Naive thymus-derived CD8-positive, alpha-beta T cell (primary cell): Measurements from ENCODE around the gene CSTA. TPM values are rescaled to one million over a fixed set of nuclear protein-coding genes. Genes with fewer than 3 reads are reported as not detected.
"Not testable (repeated sequence)": the region's sequence is repeated elsewhere in the genome, so short reads cannot be mapped to it uniquely, and the experiment has no call there.

ENCODE experiments used
- ATAC-seq, 2 donors: fragments of 150-1000 bp; cut with Tn5 transposase in 1 of 2; sonication (Bioruptor Pico), chemical (Tn5 transposase) in 1 of 2; 1 replicate in 1 of 2; 2 replicates in 1 of 2; pipeline ENCODE4 v1.10.0; 2021; ENCODE audit warnings: mild to moderate bottlenecking in 2 of 2, moderate library complexity in 2 of 2
- POLR2A ChIA-PET: fragments of 350-600 bp; sonication (Branson Sonifier 250); formaldehyde crosslinking; loops from one replicate; lab custom pipeline; 2021; ENCODE audit warnings: antibody characterized with exemption; lab: Charles Lee
- DNase-seq, 10 donors: peaks; one replicate each; pipeline versions ENCODE4 v3.0.0 to v3.0.0-alpha.2; 2020 to 2022
- H3K27ac Mint-ChIP-seq, 10 donors: one replicate each; pipeline ENCODE4 v1.8.0; 2020 to 2022; ENCODE audit warnings: mild to moderate bottlenecking in 10 of 10, mixed read lengths in 10 of 10, moderate library complexity in 4 of 10, inconsistent platforms in 1 of 10
- H3K27me3 Mint-ChIP-seq, 5 donors: one replicate each; pipeline ENCODE4 v1.8.0; 2021 to 2022; ENCODE audit warnings: mixed read lengths in 5 of 5
- H3K36me3 Mint-ChIP-seq, 3 donors: one replicate each; pipeline ENCODE4 v1.8.0; 2020 to 2022; ENCODE audit warnings: mixed read lengths in 3 of 3, mild to moderate bottlenecking in 2 of 3, inconsistent platforms in 1 of 3
- H3K4me1 Mint-ChIP-seq, 4 donors: one replicate each; pipeline ENCODE4 v1.8.0; 2021 to 2022; ENCODE audit warnings: mixed read lengths in 4 of 4
- H3K4me3 Mint-ChIP-seq, 10 donors: one replicate each; pipeline ENCODE4 v1.8.0; 2020 to 2022; ENCODE audit warnings: mild to moderate bottlenecking in 10 of 10, mixed read lengths in 10 of 10, moderate library complexity in 6 of 10, inconsistent platforms in 1 of 10
- H3K9me3 Mint-ChIP-seq, 9 donors: one replicate each; pipeline ENCODE4 v1.8.0; 2020 to 2022; ENCODE audit warnings: mixed read lengths in 9 of 9, mild to moderate bottlenecking in 3 of 9, inconsistent platforms in 1 of 9, moderate library complexity in 1 of 9
- polyA plus RNA-seq, 3 donors: library from polyadenylated mRNA; unstranded; fragments of 300-500 nt; fragmentation: Illumina TruSeq; gene quantifications; one replicate each; pipeline ENCODE4 v1.2.3, GENCODE V29; 2021
- total RNA-seq, 8 experiments: library from RNA in 2 of 8; stranded (reverse) in 2 of 8; gene quantifications; one replicate each; pipeline ENCODE4 v1.2.3 and lab custom pipeline; 2021 to 2026

CSTA gene
- total and polyA plus RNA-seq, 5 experiments from 2014 or later = 0.26 to 0.29 TPM; not detected in 3

GRCh38 chr3:122364490-122364889 is 39.4 kb downstream of the CSTA start:
- Mint-ChIP-seq H3K36me3 (peaks cover 6 to 76% (median 9%) of the 10 kb centered on the region in 3 donors), H3K9me3 (no peaks in the 10 kb centered on the region), H3K4me3 (no peak overlapping the region), H3K4me1 (no peaks in the 10 kb centered on the region), H3K27ac (peak overlapping the region in 1 of 10 donors; percentile 63), H3K27me3 (no peaks in the 10 kb centered on the region)
- POLR2A ChIA-PET = no interaction called here
- ATAC-seq = no peak
- DNase-seq = no peak

GRCh38 chr3:122365073-122365472 is 40.0 kb downstream of the CSTA start:
- Mint-ChIP-seq H3K36me3 (peaks cover 6 to 77% (median 10%) of the 10 kb centered on the region in 3 donors), H3K27ac (no peak overlapping the region)
- no peak for ATAC-seq

GRCh38 chr3:122365582-122366378 is 40.7 kb downstream of the CSTA start:
- DNase-seq, H3K27ac Mint-ChIP-seq, POLR2A ChIA-PET, H3K4me1 Mint-ChIP-seq, H3K4me3 Mint-ChIP-seq, H3K9me3 Mint-ChIP-seq, H3K27me3 Mint-ChIP-seq, ATAC-seq: not testable (repeated sequence)
- H3K36me3 Mint-ChIP-seq = peaks cover 6 to 78% (median 11%) of the 10 kb centered on the region in 3 donors

More at GRCh38 chr3:122365073-122365472, 40.0 kb downstream of the CSTA start:
- no peak overlapping the region for H3K4me3 Mint-ChIP-seq
- H3K27me3 Mint-ChIP-seq = no peaks in the 10 kb centered on the region
- no peak for DNase-seq
- no peaks in the 10 kb centered on the region for H3K4me1 Mint-ChIP-seq
- POLR2A ChIA-PET = no interaction called here
- H3K9me3 Mint-ChIP-seq = no peaks in the 10 kb centered on the region

- POLR2A ChIA-PET = no interaction called here
These were observed 41.3 kb downstream of the CSTA start for GRCh38 chr3:122366379-122366749.

GRCh38 chr3:122374034-122374433 is 49.0 kb downstream of the CSTA start:
- POLR2A ChIA-PET = interaction anchor here (1.5 kb wide), 1 partner anchor 10 kb away, joined by 3 read pairs; the partner anchor contains the start of gene FAM162A
- H3K4me1 Mint-ChIP-seq = peaks cover 0 to 13% (median 7%) of the 10 kb centered on the region in 4 donors
- H3K9me3 Mint-ChIP-seq = no peaks in the 10 kb centered on the region
- no peak overlapping the region for H3K4me3 Mint-ChIP-seq
- no peak for ATAC-seq
- DNase-seq = no peak
- no peak overlapping the region for H3K27ac Mint-ChIP-seq
- peaks cover 5 to 39% (median 15%) of the 10 kb centered on the region in 3 donors for H3K36me3 Mint-ChIP-seq
- no peaks in the 10 kb centered on the region for H3K27me3 Mint-ChIP-seq

More at GRCh38 chr3:122366379-122366749, 41.3 kb downstream of the CSTA start:
- H3K4me1 Mint-ChIP-seq = peaks cover 0 to 5% (median 2%) of the 10 kb centered on the region in 4 donors
- no peak overlapping the region for H3K27ac Mint-ChIP-seq
- ATAC-seq (no peak), DNase-seq (no peak)
- no peaks in the 10 kb centered on the region for H3K27me3 Mint-ChIP-seq
- H3K9me3 Mint-ChIP-seq = no peaks in the 10 kb centered on the region
- no peak overlapping the region for H3K4me3 Mint-ChIP-seq
- H3K36me3 Mint-ChIP-seq = peaks cover 10 to 80% (median 15%) of the 10 kb centered on the region in 3 donors

GRCh38 chr3:122377975-122378374 is 52.9 kb downstream of the CSTA start:
- peaks cover 9 to 24% (median 11%) of the 10 kb centered on the region in 4 donors for H3K4me1 Mint-ChIP-seq
- no peak overlapping the region for H3K4me3 Mint-ChIP-seq
- peaks cover 0 to 19% (median 6%) of the 10 kb centered on the region in 3 donors for H3K36me3 Mint-ChIP-seq
- H3K27ac Mint-ChIP-seq = no peak overlapping the region
- POLR2A ChIA-PET = no interaction called here
- H3K27me3 Mint-ChIP-seq = no peaks in the 10 kb centered on the region
- DNase-seq = no peak
- H3K9me3 Mint-ChIP-seq = no peaks in the 10 kb centered on the region
- no peak for ATAC-seq

GRCh38 chr3:122382888-122383666 is 58.0 kb downstream of the CSTA start, which contains the start of gene MIX23:
TSS of gene MIX23 (minus strand) at chr3:122383231. CDS start at chr3:122383224, 7 bp downstream.
- POLR2A ChIA-PET = interaction anchor here (1.0 to 3.9 kb wide), 6 partner anchors 10 to 548 kb away, joined by 3 to 71 read pairs (median 16); partner anchors contain the start of genes EAF2, IQCB1, KPNA1 and PARP14
- H3K9me3 Mint-ChIP-seq = no peaks in the 10 kb centered on the region
- DNase-seq = peak; percentile 71 to 90 (median 84)
- H3K27me3 Mint-ChIP-seq = no peaks in the 10 kb centered on the region
- peak; percentile 50 to 53 for ATAC-seq
- H3K36me3 Mint-ChIP-seq = peaks cover 0 to 18% (median 0%) of the 10 kb centered on the region in 3 donors
- H3K4me3 Mint-ChIP-seq = peak within 1 kb of the TSS; percentile 90 to 97 (median 94)
- peak within 1 kb of the TSS; percentile 89 to 98 (median 96) for H3K27ac Mint-ChIP-seq
- peaks cover 20 to 51% (median 42%) of the 10 kb centered on the region in 4 donors for H3K4me1 Mint-ChIP-seq

GRCh38 chr3:122383771-122384697 is 59.0 kb downstream of the CSTA start, which contains the start of gene FAM162A:
TSS of gene FAM162A (plus strand) at chr3:122384182. CDS start at chr3:122384266, 84 bp downstream.
- DNase-seq (peak; percentile 88 to 95 (median 92)), ATAC-seq (peak; percentile 94 to 95)
- peaks cover 25 to 58% (median 47%) of the 10 kb centered on the region in 4 donors for H3K4me1 Mint-ChIP-seq
- peak within 1 kb of the TSS; percentile 89 to 98 (median 96) for H3K27ac Mint-ChIP-seq
- no peaks in the 10 kb centered on the region for H3K27me3 Mint-ChIP-seq
- POLR2A ChIA-PET = interaction anchor here (0.6 to 3.9 kb wide), 16 partner anchors 9 to 1573 kb away, joined by 3 to 71 read pairs (median 6); partner anchors contain the start of genes DTX3L, EAF2, HCLS1 and HSPBAP1
- H3K9me3 Mint-ChIP-seq = no peaks in the 10 kb centered on the region
- peaks cover 0 to 20% (median 0%) of the 10 kb centered on the region in 3 donors for H3K36me3 Mint-ChIP-seq
- H3K4me3 Mint-ChIP-seq = peak within 1 kb of the TSS; percentile 90 to 97 (median 94)

- POLR2A ChIA-PET = no interaction called here
- DNase-seq (no peak), ATAC-seq (no peak)
- H3K4me3 Mint-ChIP-seq = no peak overlapping the region
- H3K4me1 Mint-ChIP-seq = peaks cover 19 to 49% (median 44%) of the 10 kb centered on the region in 4 donors
- H3K27me3 Mint-ChIP-seq = no peaks in the 10 kb centered on the region
- no peaks in the 10 kb centered on the region for H3K9me3 Mint-ChIP-seq
- H3K27ac Mint-ChIP-seq = peak overlapping the region in 2 of 10 donors; percentile 16 to 80
- peaks cover 0 to 20% (median 0%) of the 10 kb centered on the region in 3 donors for H3K36me3 Mint-ChIP-seq
These were observed 62.7 kb downstream of the CSTA start for GRCh38 chr3:122387709-122388108.

- peaks cover 19 to 44% (median 37%) of the 10 kb centered on the region in 4 donors for H3K4me1 Mint-ChIP-seq
- H3K4me3 Mint-ChIP-seq = no peak overlapping the region
- H3K36me3 Mint-ChIP-seq = peaks cover 0 to 29% (median 0%) of the 10 kb centered on the region in 3 donors
- no peaks in the 10 kb centered on the region for H3K27me3 Mint-ChIP-seq
- POLR2A ChIA-PET = interaction anchor here (0.8 to 1.1 kb wide), 2 partner anchors 21 to 28 kb away, joined by 3 to 5 read pairs; no protein-coding TSS in a partner anchor
- H3K9me3 Mint-ChIP-seq = no peaks in the 10 kb centered on the region
- ATAC-seq (no peak), DNase-seq (no peak)
- H3K27ac Mint-ChIP-seq = peak overlapping the region in 1 of 10 donors; percentile 80
These were observed 64.1 kb downstream of the CSTA start for GRCh38 chr3:122389197-122389596.

GRCh38 chr3:122389892-122390291 is 64.8 kb downstream of the CSTA start:
- H3K27ac Mint-ChIP-seq = peak overlapping the region in 2 of 10 donors; percentile 19 to 64
- ATAC-seq (no peak), DNase-seq (no peak)
- no peaks in the 10 kb centered on the region for H3K9me3 Mint-ChIP-seq
- H3K4me3 Mint-ChIP-seq = no peak overlapping the region
- peaks cover 15 to 38% (median 30%) of the 10 kb centered on the region in 4 donors for H3K4me1 Mint-ChIP-seq
- POLR2A ChIA-PET = interaction anchor here (1.1 kb wide), 1 partner anchor 27 kb away, joined by 5 read pairs; no protein-coding TSS in a partner anchor
- H3K36me3 Mint-ChIP-seq = peaks cover 0 to 32% (median 0%) of the 10 kb centered on the region in 3 donors
- no peaks in the 10 kb centered on the region for H3K27me3 Mint-ChIP-seq
